GM12878 (cell line): ENCODE data around the gene RALGDS. TPM values are rescaled to one million over a fixed set of nuclear protein-coding genes. Genes with fewer than 3 reads are reported as not detected.

ENCODE experiments used
- ATF7 ChIP-seq: fragments of 450-650 bp; IDR thresholded peaks from 2 replicates; pipeline ENCODE4 v1.6.1; 2016; ENCODE audit warnings: low read depth, mild to moderate bottlenecking
- CHD1 ChIP-seq: IDR thresholded peaks from 2 replicates; pipeline ENCODE4 v1.6.1; 2012; ENCODE audit warnings: low read depth, low read length, improper control_type of control experiment
- CHD2 ChIP-seq: IDR thresholded peaks from 2 replicates; pipeline ENCODE4 v1.6.1; 2011; ENCODE audit warnings: low read depth, low read length, improper control_type of control experiment, borderline replicate concordance
- CREB1 ChIP-seq: IDR thresholded peaks from 2 replicates; pipeline ENCODE4 v1.6.1; 2012; ENCODE audit warnings: low read depth, mild to moderate bottlenecking, inconsistent platforms
- CTCF ChIP-seq, 3 experiments: IDR thresholded peaks in 2 of 3; conservative IDR thresholded peaks in 1 of 3; 2 replicates each; pipeline ENCODE4 v1.5.1; 2011; ENCODE audit warnings: low read depth in 3 of 3, low read length in 3 of 3, mild to moderate bottlenecking in 3 of 3, control low read depth in 2 of 3, moderate library complexity in 2 of 3, inconsistent platforms in 1 of 3, mixed read lengths in 1 of 3; ENCODE audit not compliant: control insufficient read depth in 2 of 3, insufficient read depth in 1 of 3; ENCODE audit errors: extremely low read depth in 1 of 3
- EP300 ChIP-seq, 2 experiments: fragments of 150-350 bp in 1 of 2; IDR thresholded peaks; 2 replicates each; pipeline ENCODE4 v1.6.1; 2011 to 2012; ENCODE audit warnings: low read depth in 2 of 2, low read length in 2 of 2, borderline replicate concordance in 1 of 2, improper control_type of control experiment in 1 of 2, inconsistent platforms in 1 of 2; ENCODE audit not compliant: control insufficient read depth in 1 of 2
- EZH2 ChIP-seq: IDR thresholded peaks from 2 replicates; pipeline ENCODE4 v1.6.1; 2012; ENCODE audit warnings: low read depth, mild to moderate bottlenecking, control low read depth, inconsistent platforms, low read length, borderline replicate concordance; ENCODE audit not compliant: control insufficient read depth
- GABPA ChIP-seq: IDR thresholded peaks from 2 replicates; pipeline ENCODE4 v1.6.1; 2014; ENCODE audit warnings: antibody characterized with exemption, low read depth, mild to moderate bottlenecking, inconsistent platforms
- HDAC2 ChIP-seq: fragments of 200-600 bp; sonication (generic); IDR thresholded peaks from 2 replicates; pipeline ENCODE4 v1.6.1; 2017
- KAT2A ChIP-seq: conservative IDR thresholded peaks from 2 replicates; pipeline ENCODE4 v1.6.1; 2011; ENCODE audit warnings: low read depth, low read length; ENCODE audit not compliant: control insufficient read depth
- MYC ChIP-seq: IDR thresholded peaks from 2 replicates; pipeline ENCODE4 v1.6.1; 2011; ENCODE audit warnings: mild to moderate bottlenecking, low read length, moderate library complexity, inconsistent platforms; ENCODE audit not compliant: insufficient read depth, insufficient replicate concordance, insufficient read length, severe bottlenecking
- NR2C2 ChIP-seq: IDR thresholded peaks from 2 replicates; pipeline ENCODE4 v1.6.1; 2011; ENCODE audit warnings: borderline replicate concordance, low read depth; ENCODE audit not compliant: control insufficient read depth, insufficient read length
- SMARCA5 ChIP-seq: fragments of 450-650 bp; IDR thresholded peaks from 2 replicates; pipeline ENCODE4 v1.6.1; 2017; ENCODE audit warnings: mild to moderate bottlenecking
- SRF ChIP-seq, 2 experiments: IDR thresholded peaks; 2 replicates each; pipeline ENCODE4 v1.6.1; 2011; ENCODE audit warnings: low read depth in 2 of 2, low read length in 2 of 2, mild to moderate bottlenecking in 1 of 2, moderate library complexity in 1 of 2
- STAT1 ChIP-seq: fragments of 450-650 bp; conservative IDR thresholded peaks from 2 replicates; pipeline ENCODE4 v1.6.1; 2014; ENCODE audit warnings: antibody characterized with exemption, mild to moderate bottlenecking
- TAF1 ChIP-seq: IDR thresholded peaks from 2 replicates; pipeline ENCODE4 v1.6.1; 2011; ENCODE audit warnings: mild to moderate bottlenecking, low read depth, low read length, borderline replicate concordance
- TARDBP ChIP-seq: IDR thresholded peaks from 2 replicates; pipeline ENCODE4 v1.6.1; 2016; ENCODE audit warnings: borderline replicate concordance
- ZNF207 ChIP-seq: fragments of 450-650 bp; IDR thresholded peaks from 2 replicates; pipeline ENCODE4 v1.6.1; 2014; ENCODE audit warnings: antibody characterized with exemption, mild to moderate bottlenecking, borderline replicate concordance
- ZNF217 ChIP-seq: fragments of 450-650 bp; IDR thresholded peaks from 2 replicates; pipeline ENCODE4 v1.6.1; 2017; ENCODE audit warnings: antibody characterized with exemption, mild to moderate bottlenecking
- ZSCAN29 ChIP-seq: fragments of 450-650 bp; IDR thresholded peaks from 2 replicates; pipeline ENCODE4 v1.6.1; 2017; ENCODE audit warnings: mild to moderate bottlenecking, moderate library complexity
- polyA plus RNA-seq, 11 experiments: library from polyadenylated mRNA; depleted of rRNA in 4 of 11; unstranded in 6 of 11; stranded (reverse) in 5 of 11; fragments of >200 nt; fragmentation: Nextera tagmentation in 4 of 11; fragmentation: Illumina TruSeq in 1 of 11; extraction: Ambion mirVana in 4 of 11; extraction: Trizol in 1 of 11; gene quantifications; 1 replicate in 1 of 11; 2 replicates in 10 of 11; pipeline versions ENCODE4 v1.2.1 to v1.2.3, GENCODE V29; 2011 to 2016; ENCODE audit warnings: inconsistent platforms in 2 of 11, missing spikeins in 2 of 11, low read depth in 1 of 11
- total RNA-seq, 4 experiments: library from RNA; depleted of rRNA in 3 of 4; stranded (reverse); fragments of >200 nt in 3 of 4; fragmentation: Illumina TruSeq in 1 of 4; extraction: Trizol in 1 of 4; gene quantifications; 2 replicates each; pipeline versions ENCODE4 v1.2.1 to v1.2.3, GENCODE V29; 2013 to 2021
- TF ChIP-seq, protein P1 (sequence below): IDR thresholded peaks from 2 replicates; pipeline ENCODE4 v1.6.1; 2011; ENCODE audit warnings: mild to moderate bottlenecking, low read depth, low read length, moderate library complexity; ENCODE audit not compliant: insufficient replicate concordance
- TF ChIP-seq, protein P2 (sequence below): fragments of 450-650 bp; IDR thresholded peaks from 2 replicates; pipeline ENCODE4 v1.6.1; 2016; ENCODE audit warnings: mild to moderate bottlenecking
- TF ChIP-seq, protein P3 (sequence below): IDR thresholded peaks from 2 replicates; pipeline ENCODE4 v1.6.1; 2011; ENCODE audit warnings: low read depth, low read length, improper control_type of control experiment, borderline replicate concordance
- TF ChIP-seq, protein P4 (sequence below): IDR thresholded peaks from 2 replicates; pipeline ENCODE4 v1.6.1; 2012; ENCODE audit warnings: low read length, inconsistent platforms

RALGDS gene
- total and polyA plus RNA-seq, 10 of the 15 experiments (the other 5 are each of a cell fraction or from before 2014, with no cell fraction given): 1.3 to 48.6 (median 21.2) TPM

- no peak for TF ChIP-seq ZNF207
- no peak; the same call in 1 of the 2 replicates for TF ChIP-seq GABPA
- TF ChIP-seq ATF7: peak; percentile 71
- no peak for TF ChIP-seq CHD1
- TF ChIP-seq, protein P1, sequence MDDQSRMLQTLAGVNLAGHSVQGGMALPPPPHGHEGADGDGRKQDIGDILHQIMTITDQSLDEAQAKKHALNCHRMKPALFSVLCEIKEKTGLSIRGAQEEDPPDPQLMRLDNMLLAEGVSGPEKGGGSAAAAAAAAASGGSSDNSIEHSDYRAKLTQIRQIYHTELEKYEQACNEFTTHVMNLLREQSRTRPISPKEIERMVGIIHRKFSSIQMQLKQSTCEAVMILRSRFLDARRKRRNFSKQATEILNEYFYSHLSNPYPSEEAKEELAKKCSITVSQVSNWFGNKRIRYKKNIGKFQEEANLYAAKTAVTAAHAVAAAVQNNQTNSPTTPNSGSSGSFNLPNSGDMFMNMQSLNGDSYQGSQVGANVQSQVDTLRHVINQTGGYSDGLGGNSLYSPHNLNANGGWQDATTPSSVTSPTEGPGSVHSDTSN: peak; percentile 77
- TF ChIP-seq CHD2: peak; percentile 81
- TF ChIP-seq, protein P2, sequence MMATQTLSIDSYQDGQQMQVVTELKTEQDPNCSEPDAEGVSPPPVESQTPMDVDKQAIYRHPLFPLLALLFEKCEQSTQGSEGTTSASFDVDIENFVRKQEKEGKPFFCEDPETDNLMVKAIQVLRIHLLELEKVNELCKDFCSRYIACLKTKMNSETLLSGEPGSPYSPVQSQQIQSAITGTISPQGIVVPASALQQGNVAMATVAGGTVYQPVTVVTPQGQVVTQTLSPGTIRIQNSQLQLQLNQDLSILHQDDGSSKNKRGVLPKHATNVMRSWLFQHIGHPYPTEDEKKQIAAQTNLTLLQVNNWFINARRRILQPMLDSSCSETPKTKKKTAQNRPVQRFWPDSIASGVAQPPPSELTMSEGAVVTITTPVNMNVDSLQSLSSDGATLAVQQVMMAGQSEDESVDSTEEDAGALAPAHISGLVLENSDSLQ: no peak
- TF ChIP-seq TARDBP: no peak
- no peak for TF ChIP-seq MYC
- TF ChIP-seq, protein P3, sequence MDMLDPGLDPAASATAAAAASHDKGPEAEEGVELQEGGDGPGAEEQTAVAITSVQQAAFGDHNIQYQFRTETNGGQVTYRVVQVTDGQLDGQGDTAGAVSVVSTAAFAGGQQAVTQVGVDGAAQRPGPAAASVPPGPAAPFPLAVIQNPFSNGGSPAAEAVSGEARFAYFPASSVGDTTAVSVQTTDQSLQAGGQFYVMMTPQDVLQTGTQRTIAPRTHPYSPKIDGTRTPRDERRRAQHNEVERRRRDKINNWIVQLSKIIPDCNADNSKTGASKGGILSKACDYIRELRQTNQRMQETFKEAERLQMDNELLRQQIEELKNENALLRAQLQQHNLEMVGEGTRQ: no peak
- no peak for TF ChIP-seq KAT2A
- TF ChIP-seq ZNF217: no peak
- peak; percentile 64; the same call in 1 of the 2 replicates for TF ChIP-seq CREB1
- TF ChIP-seq ZSCAN29: no peak
- TF ChIP-seq NR2C2: no peak
- no peak; the same call in 1 of the 2 replicates for TF ChIP-seq SMARCA5
- TF ChIP-seq HDAC2: no peak
- TF ChIP-seq CTCF (IDR thresholded peaks at IDR 0.05 in 2 of 3, conservative IDR thresholded peaks at IDR 0.05 in 1 of 3; ENCODE audit: control insufficient read depth in 2 of 3, extremely low read depth in 1 of 3, insufficient read depth in 1 of 3, low read depth in 3 of 3, low read length in 3 of 3): peak in 1 of 3 experiments; percentile 5; a peak in 1 of 6 replicates
- TF ChIP-seq, protein P4, sequence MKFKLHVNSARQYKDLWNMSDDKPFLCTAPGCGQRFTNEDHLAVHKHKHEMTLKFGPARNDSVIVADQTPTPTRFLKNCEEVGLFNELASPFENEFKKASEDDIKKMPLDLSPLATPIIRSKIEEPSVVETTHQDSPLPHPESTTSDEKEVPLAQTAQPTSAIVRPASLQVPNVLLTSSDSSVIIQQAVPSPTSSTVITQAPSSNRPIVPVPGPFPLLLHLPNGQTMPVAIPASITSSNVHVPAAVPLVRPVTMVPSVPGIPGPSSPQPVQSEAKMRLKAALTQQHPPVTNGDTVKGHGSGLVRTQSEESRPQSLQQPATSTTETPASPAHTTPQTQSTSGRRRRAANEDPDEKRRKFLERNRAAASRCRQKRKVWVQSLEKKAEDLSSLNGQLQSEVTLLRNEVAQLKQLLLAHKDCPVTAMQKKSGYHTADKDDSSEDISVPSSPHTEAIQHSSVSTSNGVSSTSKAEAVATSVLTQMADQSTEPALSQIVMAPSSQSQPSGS: no peak
- TF ChIP-seq TAF1: no peak
- no peak for TF ChIP-seq EZH2
- TF ChIP-seq SRF (IDR thresholded peaks at IDR 0.05; ENCODE audit: low read depth in 2 of 2, low read length in 2 of 2): no peak
- TF ChIP-seq EP300 (IDR thresholded peaks at IDR 0.05; ENCODE audit: borderline replicate concordance in 1 of 2, control insufficient read depth in 1 of 2, low read depth in 2 of 2, low read length in 2 of 2): peak; percentile 88 to 98
- no peak for TF ChIP-seq STAT1
Measured at GRCh38 chr9:133133681-133134387, 12.8 kb upstream of the RALGDS start (continued).
